ENCODE measurements around the gene KCNMA1. TPM values are rescaled to one million over a fixed set of nuclear protein-coding genes. Genes with fewer than 3 reads are reported as not detected.

The KCNMA1 gene
- total and polyA plus RNA-seq, 7 experiments from 2014 or later = 0.42 TPM; not detected in 6

DNA sequence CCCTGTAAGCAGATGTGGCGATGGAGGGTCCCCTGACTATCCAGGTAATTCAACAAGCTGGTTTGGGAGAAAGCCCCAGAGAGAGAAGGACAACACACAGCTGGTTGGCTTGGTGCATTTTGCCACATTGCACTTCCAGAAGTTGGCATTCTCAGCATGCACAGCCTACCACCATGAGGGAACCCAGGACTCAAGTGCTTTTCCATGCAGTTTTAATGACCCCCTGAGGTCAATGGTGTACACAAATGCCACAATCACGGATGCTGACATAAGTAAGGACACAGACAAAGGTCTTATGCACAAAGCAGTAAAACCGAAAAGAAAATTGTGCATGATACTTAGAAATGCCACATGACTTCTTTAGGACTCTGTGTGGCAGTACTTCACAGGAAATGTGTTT lies 645.1 kb downstream of the KCNMA1 start:
- CTCF ChIA-PET = interaction anchor here (0.7 kb wide), 1 partner anchor 197 kb away, joined by 3 read pairs; no protein-coding TSS in a partner anchor
- Histone ChIP-seq H3K36me3 (ENCODE audit: control insufficient read depth in 2 of 3, insufficient read depth in 3 of 3, low read length in 3 of 3) (no peaks in the 10 kb centered on the region), H3K9me3 (ENCODE audit: control insufficient read depth in 2 of 3, low read length in 3 of 3) (no peaks in the 10 kb centered on the region), H3K27ac (ENCODE audit: low read depth, low read length) (no peak overlapping the region), H3K27me3 (ENCODE audit: control insufficient read depth in 2 of 2, insufficient read depth in 2 of 2, low read length in 2 of 2) (no peaks in the 10 kb centered on the region), H3K4me3 (ENCODE audit: low read length) (no peak overlapping the region), H3K4me1 (ENCODE audit: control insufficient read depth in 2 of 2, insufficient read depth in 2 of 2, low read length in 2 of 2) (no peaks in the 10 kb centered on the region)
- intact Hi-C loops (cut with micrococcal nuclease) = no loop called here
- POLR2A ChIA-PET = no interaction called here
- Mint-ChIP-seq H3K27me3 (peaks cover 0 to 4% (median 0%) of the 10 kb centered on the region in 5 donors), H3K27ac (no peak overlapping the region), H3K4me1 (no peaks in the 10 kb centered on the region), H3K36me3 (no peaks in the 10 kb centered on the region), H3K9me3 (peaks cover 0 to 3% (median 0%) of the 10 kb centered on the region in 11 donors), H3K4me3 (no peak overlapping the region)
- DNase-seq (no peak), ATAC-seq (no peak)

DNA sequence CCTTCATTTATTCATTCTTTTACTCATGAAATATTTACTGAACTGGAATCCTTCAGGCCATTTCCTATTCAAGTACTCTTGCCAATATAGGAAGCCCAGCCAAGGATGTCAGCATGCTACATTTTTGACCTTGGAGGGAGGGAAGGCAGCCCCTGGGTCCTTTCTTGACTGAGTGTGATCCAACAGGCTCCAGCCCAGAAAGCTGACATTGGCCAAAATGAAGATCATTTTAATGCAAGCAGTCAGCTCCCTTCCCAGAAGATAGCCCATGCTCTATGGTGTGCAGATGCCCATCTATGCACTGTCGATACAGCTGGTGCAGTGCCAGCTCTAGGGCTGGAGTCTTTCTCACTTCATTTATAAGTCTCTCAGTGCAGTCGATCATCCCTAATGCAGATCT lies 646.0 kb downstream of the KCNMA1 start:
- H3K27ac ChIP-seq (ENCODE audit: low read depth, low read length) = no peak overlapping the region
- Mint-ChIP-seq H3K4me1 (no peaks in the 10 kb centered on the region), H3K27me3 (peaks cover 0 to 8% (median 2%) of the 10 kb centered on the region in 5 donors), H3K4me3 (no peak overlapping the region), H3K9me3 (peaks cover 0 to 3% (median 0%) of the 10 kb centered on the region in 11 donors), H3K27ac (no peak overlapping the region), H3K36me3 (no peaks in the 10 kb centered on the region)
- ATAC-seq (no peak), DNase-seq (no peak)
- ChIA-PET CTCF (interaction anchor here (0.8 kb wide), 1 partner anchor 69 kb away, joined by 5 read pairs; no protein-coding TSS in a partner anchor), POLR2A (no interaction called here)
- no peaks in the 10 kb centered on the region for H3K27me3 ChIP-seq (ENCODE audit: control insufficient read depth in 2 of 2, insufficient read depth in 2 of 2, low read length in 2 of 2)
- H3K9me3 ChIP-seq (ENCODE audit: control insufficient read depth in 2 of 3, low read length in 3 of 3) = no peaks in the 10 kb centered on the region
- intact Hi-C loops (cut with micrococcal nuclease) = no loop called here
- H3K4me3 ChIP-seq (ENCODE audit: low read length) = no peak overlapping the region
- no peaks in the 10 kb centered on the region for H3K4me1 ChIP-seq (ENCODE audit: control insufficient read depth in 2 of 2, insufficient read depth in 2 of 2, low read length in 2 of 2)
- no peaks in the 10 kb centered on the region for H3K36me3 ChIP-seq (ENCODE audit: control insufficient read depth in 2 of 3, insufficient read depth in 3 of 3, low read length in 3 of 3)

DNA sequence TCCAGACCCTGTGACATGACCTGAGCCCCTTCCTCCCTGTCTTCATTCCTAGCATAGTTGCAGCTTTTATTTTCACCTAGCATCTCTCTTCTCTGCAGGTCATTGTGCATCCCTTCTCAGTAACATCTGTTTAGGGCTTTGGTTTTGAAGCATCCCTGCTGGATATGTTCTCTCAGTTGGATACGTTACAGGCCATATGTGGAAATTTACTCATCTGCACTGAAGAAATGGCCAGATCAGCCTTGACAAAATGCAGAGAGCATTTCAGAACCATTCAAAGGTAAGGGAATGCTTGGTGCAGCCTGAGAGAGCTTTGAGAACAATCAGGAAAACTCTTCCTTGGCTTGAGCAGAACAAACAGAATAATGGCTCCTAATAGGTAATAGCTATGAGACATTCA lies 647.0 kb downstream of the KCNMA1 start:
- H3K4me1 ChIP-seq (ENCODE audit: control insufficient read depth in 2 of 2, insufficient read depth in 2 of 2, low read length in 2 of 2) = no peaks in the 10 kb centered on the region

DNA sequence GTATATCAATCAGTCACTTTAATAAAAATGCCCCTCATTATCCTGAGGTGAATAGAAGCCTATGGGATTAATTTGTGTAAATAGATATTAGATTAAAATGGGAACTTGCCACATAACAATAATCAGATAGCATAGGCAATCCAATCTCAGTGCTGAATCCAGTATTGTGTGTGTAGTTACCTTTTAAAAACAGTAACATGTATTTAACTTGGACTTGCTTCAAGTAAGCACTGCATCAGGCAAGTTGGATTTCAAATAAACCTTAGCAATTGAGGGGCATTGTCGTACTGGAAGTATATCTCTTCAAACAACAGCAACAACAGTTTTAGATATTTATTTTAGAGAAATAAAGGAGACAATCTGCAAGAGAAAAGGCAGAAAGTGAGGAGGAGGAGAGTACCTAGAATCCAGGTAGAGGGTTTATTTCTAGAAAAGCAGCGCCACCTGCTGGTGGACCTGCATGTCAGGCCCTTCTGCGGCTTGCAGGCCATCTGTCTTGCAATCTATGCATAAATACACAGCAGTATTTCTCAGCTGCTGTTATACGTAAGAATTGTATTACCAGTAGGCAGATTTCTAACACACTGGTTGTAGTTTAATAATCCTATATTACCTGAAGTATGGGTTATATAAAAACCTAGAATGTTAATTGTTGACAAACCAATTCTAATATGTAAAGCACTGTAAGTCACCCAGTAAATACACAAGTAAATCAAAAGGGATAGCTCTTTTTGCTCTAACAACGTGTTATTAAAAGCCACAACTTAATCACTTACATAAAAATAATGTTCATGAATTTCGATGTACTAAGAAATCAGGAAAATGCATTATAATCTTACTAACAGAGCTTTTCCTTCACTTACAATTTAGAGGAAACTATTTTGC lies 652.8 kb downstream of the KCNMA1 start:
- peak; percentile 50 for ATAC-seq
- H3K4me3 ChIP-seq (ENCODE audit: low read length) = no peak overlapping the region
- no peaks in the 10 kb centered on the region for H3K9me3 ChIP-seq (ENCODE audit: control insufficient read depth in 2 of 3, low read length in 3 of 3)
- POLR2A ChIA-PET = no interaction called here
- peak; percentile 14 to 58 (median 51) for DNase-seq
- no peak overlapping the region for H3K27ac ChIP-seq (ENCODE audit: low read depth, low read length)
- H3K27ac Mint-ChIP-seq = no peak overlapping the region
- peaks cover 0 to 2% (median 0%) of the 10 kb centered on the region in 11 donors for H3K9me3 Mint-ChIP-seq
- intact Hi-C loops (cut with micrococcal nuclease) = loop anchor here (10.0 kb wide), 3 partner anchors 130 to 1580 kb away; partner anchors contain the start of gene ZNF503 (in 2 of the 2)
- CTCF ChIA-PET = interaction anchor here (0.6 kb wide), 1 partner anchor 9 kb away, joined by 4 read pairs; no protein-coding TSS in a partner anchor
- no peaks in the 10 kb centered on the region for H3K36me3 ChIP-seq (ENCODE audit: control insufficient read depth in 2 of 3, insufficient read depth in 3 of 3, low read length in 3 of 3)
- H3K4me3 Mint-ChIP-seq = no peak overlapping the region
- H3K4me1 ChIP-seq (ENCODE audit: control insufficient read depth in 2 of 2, insufficient read depth in 2 of 2, low read length in 2 of 2) = no peaks in the 10 kb centered on the region
- H3K4me1 Mint-ChIP-seq = no peaks in the 10 kb centered on the region
- H3K27me3 ChIP-seq (ENCODE audit: control insufficient read depth in 2 of 2, insufficient read depth in 2 of 2, low read length in 2 of 2) = no peaks in the 10 kb centered on the region
- no peaks in the 10 kb centered on the region for H3K36me3 Mint-ChIP-seq
- H3K27me3 Mint-ChIP-seq = peaks cover 0 to 11% (median 6%) of the 10 kb centered on the region in 5 donors

More for the DNA sequence above, 647.0 kb downstream of the KCNMA1 start:
- no peak overlapping the region for H3K4me3 ChIP-seq (ENCODE audit: low read length)
- no peak overlapping the region for H3K27ac Mint-ChIP-seq
- H3K27me3 Mint-ChIP-seq = peaks cover 0 to 8% (median 4%) of the 10 kb centered on the region in 5 donors
- H3K9me3 ChIP-seq (ENCODE audit: control insufficient read depth in 2 of 3, low read length in 3 of 3) = no peaks in the 10 kb centered on the region
- H3K4me3 Mint-ChIP-seq = no peak overlapping the region
- ChIA-PET POLR2A (no interaction called here), CTCF (no interaction called here)
- no peaks in the 10 kb centered on the region for H3K4me1 Mint-ChIP-seq
- ATAC-seq = no peak
- H3K9me3 Mint-ChIP-seq = peaks cover 0 to 3% (median 0%) of the 10 kb centered on the region in 11 donors
- intact Hi-C loops (cut with micrococcal nuclease) = no loop called here
- H3K27ac ChIP-seq (ENCODE audit: low read depth, low read length) = no peak overlapping the region
- H3K27me3 ChIP-seq (ENCODE audit: control insufficient read depth in 2 of 2, insufficient read depth in 2 of 2, low read length in 2 of 2) = no peaks in the 10 kb centered on the region
- H3K36me3 Mint-ChIP-seq = no peaks in the 10 kb centered on the region
- no peaks in the 10 kb centered on the region for H3K36me3 ChIP-seq (ENCODE audit: control insufficient read depth in 2 of 3, insufficient read depth in 3 of 3, low read length in 3 of 3)
- no peak for DNase-seq

DNA sequence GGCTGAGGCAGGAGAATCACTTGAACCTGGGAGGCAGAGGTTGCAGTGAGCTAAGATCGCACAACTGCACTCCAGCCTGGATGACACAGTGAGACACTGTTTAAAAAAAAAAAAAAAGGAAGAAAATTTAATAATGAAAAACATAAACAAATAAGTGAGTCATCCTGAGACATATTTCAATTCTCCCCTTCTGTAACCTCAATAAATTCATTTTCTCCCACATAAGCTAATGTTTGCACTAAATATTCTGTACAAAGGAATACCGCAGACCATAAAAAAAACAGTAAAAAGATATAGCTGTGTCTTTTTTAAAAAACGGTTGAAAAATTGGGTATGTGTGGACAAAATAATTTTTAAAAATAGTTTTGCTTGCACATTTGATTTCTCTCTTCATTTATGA lies 654.0 kb downstream of the KCNMA1 start:
- H3K36me3 Mint-ChIP-seq = no peaks in the 10 kb centered on the region
- intact Hi-C loops (cut with micrococcal nuclease) = loop anchor here (10.0 kb wide), 3 partner anchors 131 to 1579 kb away; partner anchors contain the start of gene ZNF503 (in 2 of the 2)
- H3K4me1 Mint-ChIP-seq = no peaks in the 10 kb centered on the region
- Histone ChIP-seq H3K27ac (ENCODE audit: low read depth, low read length) (no peak overlapping the region), H3K27me3 (ENCODE audit: control insufficient read depth in 2 of 2, insufficient read depth in 2 of 2, low read length in 2 of 2) (no peaks in the 10 kb centered on the region), H3K36me3 (ENCODE audit: control insufficient read depth in 2 of 3, insufficient read depth in 3 of 3, low read length in 3 of 3) (no peaks in the 10 kb centered on the region), H3K4me1 (ENCODE audit: control insufficient read depth in 2 of 2, insufficient read depth in 2 of 2, low read length in 2 of 2) (no peaks in the 10 kb centered on the region), H3K4me3 (ENCODE audit: low read length) (no peak overlapping the region), H3K9me3 (ENCODE audit: control insufficient read depth in 2 of 3, low read length in 3 of 3) (no peaks in the 10 kb centered on the region)
- H3K9me3 Mint-ChIP-seq = peaks cover 0 to 2% (median 0%) of the 10 kb centered on the region in 11 donors
- H3K27ac Mint-ChIP-seq = no peak overlapping the region
- DNase-seq (no peak), ATAC-seq (no peak)
- POLR2A ChIA-PET = no interaction called here
- CTCF ChIA-PET = interaction anchor here (0.6 kb wide), 2 partner anchors 93 to 1580 kb away, joined by 3 read pairs; no protein-coding TSS in a partner anchor
- no peak overlapping the region for H3K4me3 Mint-ChIP-seq
- peaks cover 0 to 11% (median 6%) of the 10 kb centered on the region in 5 donors for H3K27me3 Mint-ChIP-seq

DNA sequence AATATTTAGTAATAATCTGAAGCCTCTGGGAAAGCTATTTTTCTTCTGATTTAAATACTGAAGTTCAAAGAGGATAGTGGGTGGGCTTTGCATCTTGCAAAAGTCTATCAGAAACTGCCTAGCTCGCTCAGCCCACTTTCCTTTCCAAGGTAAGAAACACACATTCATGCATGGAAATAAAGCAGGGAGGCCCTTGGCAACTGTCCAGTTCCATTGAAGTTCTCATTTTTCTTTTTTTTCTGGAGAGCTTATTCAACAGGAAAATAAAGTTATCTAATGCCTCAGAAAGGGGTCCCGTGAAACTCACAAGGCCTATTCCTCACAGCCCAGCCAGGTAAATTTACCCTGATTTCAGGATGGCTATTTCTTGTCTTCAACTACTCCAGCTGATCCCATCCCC lies 654.9 kb downstream of the KCNMA1 start:
- Mint-ChIP-seq H3K27me3 (peaks cover 0 to 10% (median 4%) of the 10 kb centered on the region in 5 donors), H3K4me1 (no peaks in the 10 kb centered on the region), H3K4me3 (no peak overlapping the region), H3K36me3 (no peaks in the 10 kb centered on the region), H3K9me3 (peaks cover 0 to 1% (median 0%) of the 10 kb centered on the region in 11 donors), H3K27ac (no peak overlapping the region)
- ChIA-PET CTCF (no interaction called here), POLR2A (no interaction called here)
- no peaks in the 10 kb centered on the region for H3K9me3 ChIP-seq (ENCODE audit: control insufficient read depth in 2 of 3, low read length in 3 of 3)
- no peaks in the 10 kb centered on the region for H3K27me3 ChIP-seq (ENCODE audit: control insufficient read depth in 2 of 2, insufficient read depth in 2 of 2, low read length in 2 of 2)
- DNase-seq (no peak), ATAC-seq (no peak)
- no peaks in the 10 kb centered on the region for H3K36me3 ChIP-seq (ENCODE audit: control insufficient read depth in 2 of 3, insufficient read depth in 3 of 3, low read length in 3 of 3)
- intact Hi-C loops (cut with micrococcal nuclease) = loop anchor here (10.0 kb wide), 3 partner anchors 132 to 1578 kb away; partner anchors contain the start of gene ZNF503 (in 2 of the 2)
- no peak overlapping the region for H3K27ac ChIP-seq (ENCODE audit: low read depth, low read length)
- H3K4me1 ChIP-seq (ENCODE audit: control insufficient read depth in 2 of 2, insufficient read depth in 2 of 2, low read length in 2 of 2) = no peaks in the 10 kb centered on the region
- no peak overlapping the region for H3K4me3 ChIP-seq (ENCODE audit: low read length)

Data from naive thymus-derived CD4-positive, alpha-beta T cell (primary cell).